ENCODE measurements around the gene AATF.

GRCh38 chr17:36946726-36947091 lies 2.0 kb upstream of the AATF start:
- TF ChIP-seq CTCF (IDR thresholded peaks at IDR 0.05) (no peak), EZH2 (IDR thresholded peaks at IDR 0.05; ENCODE audit: borderline replicate concordance, insufficient read depth, low read depth, low read length, poor library complexity, severe bottlenecking) (no peak)

All from B cell (primary cell).